ENCODE results near the gene HECW1.

Gene HECW1

DNA sequence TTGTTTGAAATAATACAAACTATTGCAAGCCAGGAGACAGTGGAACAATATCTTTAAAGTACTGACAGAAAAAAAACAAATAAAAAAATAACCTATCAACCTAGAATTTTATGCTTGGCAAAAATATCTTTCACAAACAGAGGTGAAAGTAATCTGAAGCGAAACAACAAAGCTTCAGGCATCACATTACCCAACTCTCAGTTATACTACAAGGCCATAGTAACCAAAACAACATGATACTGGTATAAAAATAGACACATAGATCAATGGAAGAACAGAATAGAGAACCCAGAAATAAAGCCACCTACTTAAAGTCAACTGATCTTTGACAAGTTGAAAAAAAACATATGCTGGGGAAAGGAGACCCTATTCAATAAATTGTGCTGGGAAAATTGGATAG lies 26.5 kb upstream of the HECW1 start:
- no peak overlapping the region for H4K91ac ChIP-seq (ENCODE audit: low read length)

DNA sequence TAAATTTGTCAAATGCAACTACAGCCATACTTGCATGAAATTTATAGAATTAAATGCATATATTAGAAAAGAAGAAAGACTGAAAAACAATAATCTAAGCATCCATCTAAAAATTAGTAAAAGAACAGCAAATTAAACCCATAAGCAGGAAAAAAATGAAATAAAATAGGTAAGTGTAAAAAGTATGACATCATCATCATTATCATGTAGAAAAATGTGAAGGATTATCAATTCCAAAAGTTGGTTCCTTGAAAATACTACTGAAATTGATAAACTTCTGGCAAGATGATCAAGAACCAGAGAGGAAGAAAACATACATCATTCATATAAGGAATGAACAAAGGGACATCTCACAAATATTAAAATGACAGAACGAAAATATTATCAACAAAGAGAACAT lies 19.6 kb upstream of the HECW1 start:
- Histone ChIP-seq H3K9ac (ENCODE audit: low read length) (no peak overlapping the region), H3K23ac (ENCODE audit: low read length in 2 of 2) (no peak overlapping the region), H2AK5ac (ENCODE audit: low read length, severe bottlenecking) (no peak overlapping the region), H2BK120ac (ENCODE audit: low read depth, low read length) (no peak overlapping the region), H3K36me3 (ENCODE audit: control insufficient read depth in 1 of 2, insufficient read depth in 2 of 2, low read depth in 1 of 2, low read length in 2 of 2) (no peaks in the 10 kb centered on the region), H3K4me2 (ENCODE audit: low read length, poor library complexity, severe bottlenecking) (no peak overlapping the region), H3K27me3 (ENCODE audit: control insufficient read depth in 1 of 2, insufficient read depth in 1 of 2, low read length in 2 of 2) (peaks cover 0 to 13% of the 10 kb centered on the region in 2 experiments), H3K9me3 (ENCODE audit: control insufficient read depth, low read length) (peaks cover 6% of the 10 kb centered on the region), H4K91ac (ENCODE audit: low read length) (no peak overlapping the region), H3K27ac (ENCODE audit: low read length, poor library complexity, severe bottlenecking) (no peak overlapping the region), H3K4me3 (ENCODE audit: insufficient read depth in 1 of 2, low read depth in 1 of 2, low read length in 2 of 2) (no peak overlapping the region), H2BK5ac (ENCODE audit: low read depth, low read length, poor library complexity, severe bottlenecking) (no peak overlapping the region), H4K8ac (ENCODE audit: low read length) (no peak overlapping the region), H3K14ac (ENCODE audit: low read length in 2 of 2) (no peak overlapping the region), H2BK15ac (ENCODE audit: low read depth, poor library complexity, severe bottlenecking) (no peak overlapping the region), H3K79me1 (replicated peaks; ENCODE audit: low read length, poor library complexity, severe bottlenecking) (no peaks in the 10 kb centered on the region), H2BK12ac (ENCODE audit: low read length in 2 of 2) (no peak overlapping the region), H3K4me1 (ENCODE audit: control insufficient read depth, insufficient read depth, low read depth, low read length) (no peaks in the 10 kb centered on the region), H2AFZ (ENCODE audit: low read depth, low read length) (no peak overlapping the region), H3K4ac (ENCODE audit: low read depth in 1 of 2, low read length in 2 of 2) (no peak overlapping the region), H3K18ac (ENCODE audit: low read depth in 1 of 2, low read length in 2 of 2) (no peak overlapping the region)
- WGBS = no CpG with 5 or more reads among the region's 1 CpG
- DNase-seq = no peak

More for the DNA sequence above, 26.5 kb upstream of the HECW1 start:
- H3K9ac ChIP-seq (ENCODE audit: low read length) = no peak overlapping the region
- H3K27ac ChIP-seq (ENCODE audit: low read length, poor library complexity, severe bottlenecking) = no peak overlapping the region
- no peak overlapping the region for H3K23ac ChIP-seq (ENCODE audit: low read length in 2 of 2)
- H3K4me1 ChIP-seq (ENCODE audit: control insufficient read depth, insufficient read depth, low read depth, low read length) = no peaks in the 10 kb centered on the region
- no peak overlapping the region for H2BK12ac ChIP-seq (ENCODE audit: low read length in 2 of 2)
- 100% methylated on average over 1 of the region's 1 CpG for WGBS
- H3K4ac ChIP-seq (ENCODE audit: low read depth in 1 of 2, low read length in 2 of 2) = no peak overlapping the region
- H2BK5ac ChIP-seq (ENCODE audit: low read depth, low read length, poor library complexity, severe bottlenecking) = no peak overlapping the region
- no peak overlapping the region for H2BK120ac ChIP-seq (ENCODE audit: low read depth, low read length)
- peaks cover 0 to 26% of the 10 kb centered on the region in 2 experiments for H3K27me3 ChIP-seq (ENCODE audit: control insufficient read depth in 1 of 2, insufficient read depth in 1 of 2, low read length in 2 of 2)
- no peak overlapping the region for H2AK5ac ChIP-seq (ENCODE audit: low read length, severe bottlenecking)
- no peaks in the 10 kb centered on the region for H3K79me1 ChIP-seq (replicated peaks; ENCODE audit: low read length, poor library complexity, severe bottlenecking)
- no peak overlapping the region for H3K4me2 ChIP-seq (ENCODE audit: low read length, poor library complexity, severe bottlenecking)
- no peak for DNase-seq
- no peak overlapping the region for H4K8ac ChIP-seq (ENCODE audit: low read length)
- no peaks in the 10 kb centered on the region for H3K36me3 ChIP-seq (ENCODE audit: control insufficient read depth in 1 of 2, insufficient read depth in 2 of 2, low read depth in 1 of 2, low read length in 2 of 2)
- H2AFZ ChIP-seq (ENCODE audit: low read depth, low read length) = no peak overlapping the region
- peaks cover 6% of the 10 kb centered on the region for H3K9me3 ChIP-seq (ENCODE audit: control insufficient read depth, low read length)
- H3K14ac ChIP-seq (ENCODE audit: low read length in 2 of 2) = no peak overlapping the region
- H2BK15ac ChIP-seq (ENCODE audit: low read depth, poor library complexity, severe bottlenecking) = no peak overlapping the region
- no peak overlapping the region for H3K18ac ChIP-seq (ENCODE audit: low read depth in 1 of 2, low read length in 2 of 2)
- H3K4me3 ChIP-seq (ENCODE audit: insufficient read depth in 1 of 2, low read depth in 1 of 2, low read length in 2 of 2) = no peak overlapping the region

DNA sequence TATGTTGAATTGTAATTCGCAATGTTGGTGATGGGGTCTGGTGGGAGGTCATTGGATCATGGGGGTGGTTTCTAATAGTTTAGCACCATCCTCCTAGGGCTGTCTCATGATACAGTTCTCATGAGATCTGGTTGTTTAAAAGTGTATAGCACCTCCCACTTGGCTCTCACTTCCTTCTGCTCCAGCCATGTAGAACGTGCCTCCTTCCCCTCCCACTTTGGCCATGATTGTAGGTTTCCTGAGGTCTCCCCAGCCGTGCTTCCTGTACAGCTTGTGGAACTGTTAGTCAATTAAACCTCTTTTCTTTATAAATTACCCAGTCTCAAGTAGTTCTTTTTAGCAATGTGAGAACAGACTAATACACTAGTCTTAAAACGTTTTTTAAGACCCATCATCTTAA lies 15.6 kb upstream of the HECW1 start:
- Histone ChIP-seq H3K14ac (ENCODE audit: low read length in 2 of 2) (no peak overlapping the region), H3K27me3 (ENCODE audit: control insufficient read depth in 1 of 2, insufficient read depth in 1 of 2, low read length in 2 of 2) (peaks cover 0 to 3% of the 10 kb centered on the region in 2 experiments), H3K4me2 (ENCODE audit: low read length, poor library complexity, severe bottlenecking) (no peak overlapping the region), H2AK5ac (ENCODE audit: low read length, severe bottlenecking) (no peak overlapping the region), H3K4me1 (ENCODE audit: control insufficient read depth, insufficient read depth, low read depth, low read length) (no peaks in the 10 kb centered on the region), H3K9ac (ENCODE audit: low read length) (no peak overlapping the region), H3K4me3 (ENCODE audit: insufficient read depth in 1 of 2, low read depth in 1 of 2, low read length in 2 of 2) (no peak overlapping the region), H4K91ac (ENCODE audit: low read length) (no peak overlapping the region), H3K23ac (ENCODE audit: low read length in 2 of 2) (no peak overlapping the region), H3K36me3 (ENCODE audit: control insufficient read depth in 1 of 2, insufficient read depth in 2 of 2, low read depth in 1 of 2, low read length in 2 of 2) (no peaks in the 10 kb centered on the region), H3K9me3 (ENCODE audit: control insufficient read depth, low read length) (no peaks in the 10 kb centered on the region), H2BK12ac (ENCODE audit: low read length in 2 of 2) (no peak overlapping the region), H3K4ac (ENCODE audit: low read depth in 1 of 2, low read length in 2 of 2) (no peak overlapping the region), H3K18ac (ENCODE audit: low read depth in 1 of 2, low read length in 2 of 2) (no peak overlapping the region), H3K27ac (ENCODE audit: low read length, poor library complexity, severe bottlenecking) (no peak overlapping the region), H3K79me1 (replicated peaks; ENCODE audit: low read length, poor library complexity, severe bottlenecking) (no peaks in the 10 kb centered on the region), H4K8ac (ENCODE audit: low read length) (no peak overlapping the region), H2BK15ac (ENCODE audit: low read depth, poor library complexity, severe bottlenecking) (no peak overlapping the region), H2BK5ac (ENCODE audit: low read depth, low read length, poor library complexity, severe bottlenecking) (no peak overlapping the region), H2AFZ (ENCODE audit: low read depth, low read length) (no peak overlapping the region), H2BK120ac (ENCODE audit: low read depth, low read length) (no peak overlapping the region)
- DNase-seq = no peak
- 40% methylated on average over 1 of the region's 4 CpGs for WGBS

DNA sequence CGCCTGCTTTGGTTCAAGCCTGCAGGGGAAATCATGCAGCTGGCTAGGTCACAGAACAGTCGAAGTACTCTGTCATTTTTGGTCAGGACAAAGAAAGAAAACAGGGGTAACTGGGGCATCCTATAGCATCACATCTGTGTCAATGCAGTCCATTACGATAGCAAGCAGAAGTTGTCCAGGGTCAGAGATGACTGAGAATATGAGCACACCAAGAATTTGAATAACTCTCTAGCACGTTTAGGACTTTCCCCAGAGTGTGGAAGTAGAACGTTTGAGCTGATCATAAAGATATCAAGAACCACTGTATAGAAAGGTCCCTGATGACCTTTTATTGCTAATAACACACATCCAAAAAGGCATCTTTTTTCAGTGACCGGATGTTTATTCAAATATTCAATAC lies 12.7 kb upstream of the HECW1 start:
- Histone ChIP-seq H2BK120ac (ENCODE audit: low read depth, low read length) (no peak overlapping the region), H4K91ac (ENCODE audit: low read length) (no peak overlapping the region), H4K8ac (ENCODE audit: low read length) (no peak overlapping the region), H3K79me1 (replicated peaks; ENCODE audit: low read length, poor library complexity, severe bottlenecking) (no peaks in the 10 kb centered on the region), H2BK15ac (ENCODE audit: low read depth, poor library complexity, severe bottlenecking) (no peak overlapping the region), H3K4ac (ENCODE audit: low read depth in 1 of 2, low read length in 2 of 2) (no peak overlapping the region), H2BK5ac (ENCODE audit: low read depth, low read length, poor library complexity, severe bottlenecking) (no peak overlapping the region), H3K4me3 (ENCODE audit: insufficient read depth in 1 of 2, low read depth in 1 of 2, low read length in 2 of 2) (no peak overlapping the region), H3K14ac (ENCODE audit: low read length in 2 of 2) (no peak overlapping the region), H3K4me1 (ENCODE audit: control insufficient read depth, insufficient read depth, low read depth, low read length) (no peaks in the 10 kb centered on the region), H2AFZ (ENCODE audit: low read depth, low read length) (no peak overlapping the region), H3K9me3 (ENCODE audit: control insufficient read depth, low read length) (no peaks in the 10 kb centered on the region), H3K27ac (ENCODE audit: low read length, poor library complexity, severe bottlenecking) (no peak overlapping the region), H3K4me2 (ENCODE audit: low read length, poor library complexity, severe bottlenecking) (no peak overlapping the region), H2BK12ac (ENCODE audit: low read length in 2 of 2) (no peak overlapping the region), H3K27me3 (ENCODE audit: control insufficient read depth in 1 of 2, insufficient read depth in 1 of 2, low read length in 2 of 2) (peaks cover 0 to 3% of the 10 kb centered on the region in 2 experiments), H3K18ac (ENCODE audit: low read depth in 1 of 2, low read length in 2 of 2) (no peak overlapping the region), H2AK5ac (ENCODE audit: low read length, severe bottlenecking) (no peak overlapping the region), H3K9ac (ENCODE audit: low read length) (no peak overlapping the region), H3K36me3 (ENCODE audit: control insufficient read depth in 1 of 2, insufficient read depth in 2 of 2, low read depth in 1 of 2, low read length in 2 of 2) (no peaks in the 10 kb centered on the region), H3K23ac (ENCODE audit: low read length in 2 of 2) (no peak overlapping the region)
- WGBS = 88% methylated on average over 6 of the region's 6 CpGs
- DNase-seq = no peak
